Measurements from ENCODE around the gene COLGALT1. TPM values are rescaled to one million over a fixed set of nuclear protein-coding genes. Genes with fewer than 3 reads are reported as not detected.
"Not testable (repeated sequence)": the region's sequence is repeated elsewhere in the genome, so short reads cannot be mapped to it uniquely, and the experiment has no call there.

COLGALT1 gene
- total RNA-seq, 1 donor from 2014 or later, result 80.3 TPM

DNA sequence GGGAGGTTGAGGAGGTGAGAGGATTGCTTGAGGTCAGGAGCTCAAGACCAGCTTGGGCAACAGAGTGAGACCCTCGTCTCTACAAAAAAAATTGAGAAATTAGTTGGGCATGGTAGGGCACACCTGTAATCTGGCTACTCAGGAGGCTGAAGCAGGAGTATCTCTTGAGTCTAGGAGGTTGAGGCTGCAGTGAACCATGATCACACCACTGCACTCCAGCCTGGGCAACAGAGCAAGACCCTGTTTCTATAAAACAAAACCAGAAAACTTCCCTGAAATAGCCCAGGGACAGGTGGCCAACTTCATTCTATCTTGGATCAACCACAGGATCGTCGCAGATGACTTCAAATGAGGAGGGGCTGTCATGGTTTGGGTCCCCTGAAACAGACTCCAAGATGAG, 28.7 kb downstream of the COLGALT1 start:
- CTCF ChIA-PET, result no interaction called here
- POLR2A ChIA-PET, result no interaction called here
- intact Hi-C loops (cut with micrococcal nuclease), result no loop called here

DNA sequence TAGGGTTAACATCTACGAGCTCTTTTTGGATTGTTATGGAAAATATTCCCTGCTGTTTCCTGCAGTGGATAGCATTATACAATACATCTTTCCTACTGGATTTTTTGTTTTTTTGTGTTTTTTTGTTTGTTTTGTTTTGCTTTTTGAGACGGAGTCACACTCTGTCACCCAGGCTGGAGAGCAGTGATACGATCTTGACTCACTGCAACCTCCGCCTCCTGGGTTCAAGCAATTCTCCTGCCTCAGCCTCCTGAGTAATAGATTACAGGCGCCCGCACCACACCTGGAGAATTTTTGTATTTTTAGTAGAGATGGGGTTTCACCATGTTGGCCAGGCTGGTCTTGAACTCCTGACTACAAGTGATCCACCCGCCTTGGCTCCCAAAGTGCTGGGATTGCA, 29.9 kb downstream of the COLGALT1 start:
- DNase-seq; H3K27me3 Mint-ChIP-seq; ATAC-seq (ENCODE audit: low read depth); H3K9me3 Mint-ChIP-seq; H3K4me1 Mint-ChIP-seq; CTCF ChIA-PET; POLR2A ChIA-PET; H3K4me3 Mint-ChIP-seq; H3K27ac Mint-ChIP-seq; intact Hi-C loops (cut with micrococcal nuclease): not testable (repeated sequence)
- peaks cover 26% of the 10 kb centered on the region for H3K36me3 Mint-ChIP-seq (ENCODE audit: low read depth)

More for the DNA sequence above, 28.7 kb downstream of the COLGALT1 start:
- no peaks in the 10 kb centered on the region for H3K9me3 Mint-ChIP-seq
- no peak overlapping the region for H3K27ac Mint-ChIP-seq
- H3K4me1 Mint-ChIP-seq, result peaks cover 9% of the 10 kb centered on the region
- no peaks in the 10 kb centered on the region for H3K27me3 Mint-ChIP-seq
- TF ChIP-seq, protein P1, sequence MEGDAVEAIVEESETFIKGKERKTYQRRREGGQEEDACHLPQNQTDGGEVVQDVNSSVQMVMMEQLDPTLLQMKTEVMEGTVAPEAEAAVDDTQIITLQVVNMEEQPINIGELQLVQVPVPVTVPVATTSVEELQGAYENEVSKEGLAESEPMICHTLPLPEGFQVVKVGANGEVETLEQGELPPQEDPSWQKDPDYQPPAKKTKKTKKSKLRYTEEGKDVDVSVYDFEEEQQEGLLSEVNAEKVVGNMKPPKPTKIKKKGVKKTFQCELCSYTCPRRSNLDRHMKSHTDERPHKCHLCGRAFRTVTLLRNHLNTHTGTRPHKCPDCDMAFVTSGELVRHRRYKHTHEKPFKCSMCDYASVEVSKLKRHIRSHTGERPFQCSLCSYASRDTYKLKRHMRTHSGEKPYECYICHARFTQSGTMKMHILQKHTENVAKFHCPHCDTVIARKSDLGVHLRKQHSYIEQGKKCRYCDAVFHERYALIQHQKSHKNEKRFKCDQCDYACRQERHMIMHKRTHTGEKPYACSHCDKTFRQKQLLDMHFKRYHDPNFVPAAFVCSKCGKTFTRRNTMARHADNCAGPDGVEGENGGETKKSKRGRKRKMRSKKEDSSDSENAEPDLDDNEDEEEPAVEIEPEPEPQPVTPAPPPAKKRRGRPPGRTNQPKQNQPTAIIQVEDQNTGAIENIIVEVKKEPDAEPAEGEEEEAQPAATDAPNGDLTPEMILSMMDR (IDR thresholded peaks at IDR 0.05), result no peak
- H3K4me3 Mint-ChIP-seq, result no peak overlapping the region
- DNase-seq (no peak), ATAC-seq (ENCODE audit: low read depth) (no peak)
- peaks cover 39% of the 10 kb centered on the region for H3K36me3 Mint-ChIP-seq (ENCODE audit: low read depth)

DNA sequence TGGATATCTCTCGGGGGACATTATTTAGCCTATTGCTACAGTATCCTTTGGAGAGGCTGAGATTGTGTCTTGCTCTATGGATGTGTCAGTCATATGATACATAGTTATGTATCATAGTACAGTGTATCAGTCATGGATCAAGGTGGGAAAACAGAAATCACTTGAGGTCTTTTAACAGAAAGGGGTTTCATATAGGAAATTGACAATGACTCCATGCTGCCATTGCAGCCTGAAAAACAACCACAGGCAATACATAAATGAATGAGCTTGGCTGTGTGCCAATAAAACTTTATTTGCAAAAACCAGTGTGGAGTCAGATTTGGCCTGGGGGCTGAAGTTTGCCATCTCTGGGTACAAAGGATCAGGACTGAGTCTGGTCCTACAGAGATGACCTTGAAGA, 35.4 kb downstream of the COLGALT1 start:
- peaks cover 16% of the 10 kb centered on the region for H3K27me3 Mint-ChIP-seq
- CTCF ChIA-PET, result no interaction called here
- DNase-seq, result no peak

DNA sequence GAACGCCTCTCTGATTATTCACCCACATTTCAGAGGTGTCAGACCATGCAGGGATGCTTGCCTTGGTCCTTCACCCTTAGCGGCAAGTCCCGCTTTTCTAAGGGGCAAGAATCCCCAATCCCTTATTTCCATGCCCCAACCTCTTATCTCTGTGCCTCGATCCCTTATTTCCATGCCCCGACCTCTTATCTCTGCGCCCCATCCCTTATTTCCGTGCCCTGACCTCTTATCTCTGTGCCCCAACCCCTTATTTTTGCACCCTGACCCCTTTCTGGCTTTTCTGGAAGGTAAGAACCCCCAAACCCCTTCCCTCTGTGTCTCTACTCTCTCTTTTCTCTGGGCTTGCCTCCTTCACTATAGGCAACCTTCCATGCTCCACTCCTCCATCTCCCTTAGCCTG, 38.8 kb downstream of the COLGALT1 start:
- H3K4me1 Mint-ChIP-seq; DNase-seq; H3K9me3 Mint-ChIP-seq; ATAC-seq (ENCODE audit: low read depth); H3K27ac Mint-ChIP-seq; CTCF ChIA-PET; intact Hi-C loops (cut with micrococcal nuclease); H3K36me3 Mint-ChIP-seq (ENCODE audit: low read depth); POLR2A ChIA-PET; H3K4me3 Mint-ChIP-seq: not testable (repeated sequence)
- peaks cover 18% of the 10 kb centered on the region for H3K27me3 Mint-ChIP-seq

More for the DNA sequence above, 35.4 kb downstream of the COLGALT1 start:
- no peaks in the 10 kb centered on the region for H3K36me3 Mint-ChIP-seq (ENCODE audit: low read depth)
- no peaks in the 10 kb centered on the region for H3K4me1 Mint-ChIP-seq
- no peak overlapping the region for H3K27ac Mint-ChIP-seq
- no peak overlapping the region for H3K4me3 Mint-ChIP-seq
- POLR2A ChIA-PET, result interaction anchor here (0.7 kb wide), 1 partner anchor 583 kb away, joined by 8 read pairs; no protein-coding TSS in a partner anchor
- ATAC-seq (ENCODE audit: low read depth), result no peak
- intact Hi-C loops (cut with micrococcal nuclease), result no loop called here
- TF ChIP-seq, protein P1 (IDR thresholded peaks at IDR 0.05), result no peak
- H3K9me3 Mint-ChIP-seq, result no peaks in the 10 kb centered on the region

- peaks cover 23% of the 10 kb centered on the region for H3K27me3 Mint-ChIP-seq
- intact Hi-C loops (cut with micrococcal nuclease); H3K4me3 Mint-ChIP-seq; DNase-seq; H3K4me1 Mint-ChIP-seq; CTCF ChIA-PET; POLR2A ChIA-PET; ATAC-seq (ENCODE audit: low read depth); H3K9me3 Mint-ChIP-seq; H3K36me3 Mint-ChIP-seq (ENCODE audit: low read depth); H3K27ac Mint-ChIP-seq: not testable (repeated sequence)
Observed at GRCh38 chr19:17598063-17598462, 42.6 kb downstream of the COLGALT1 start.

- TF ChIP-seq, protein P1 (IDR thresholded peaks at IDR 0.05), result no peak
- intact Hi-C loops (cut with micrococcal nuclease), result no loop called here
- no peaks in the 10 kb centered on the region for H3K36me3 Mint-ChIP-seq (ENCODE audit: low read depth)
- H3K9me3 Mint-ChIP-seq, result no peaks in the 10 kb centered on the region
- ATAC-seq (ENCODE audit: low read depth) (no peak), DNase-seq (no peak)
- POLR2A ChIA-PET, result no interaction called here
- CTCF ChIA-PET, result no interaction called here
- H3K4me1 Mint-ChIP-seq, result peaks cover 7% of the 10 kb centered on the region
- no peak overlapping the region for H3K4me3 Mint-ChIP-seq
- no peak overlapping the region for H3K27ac Mint-ChIP-seq
- H3K27me3 Mint-ChIP-seq, result peaks cover 25% of the 10 kb centered on the region
Observed at GRCh38 chr19:17598953-17599352, 43.5 kb downstream of the COLGALT1 start.

DNA sequence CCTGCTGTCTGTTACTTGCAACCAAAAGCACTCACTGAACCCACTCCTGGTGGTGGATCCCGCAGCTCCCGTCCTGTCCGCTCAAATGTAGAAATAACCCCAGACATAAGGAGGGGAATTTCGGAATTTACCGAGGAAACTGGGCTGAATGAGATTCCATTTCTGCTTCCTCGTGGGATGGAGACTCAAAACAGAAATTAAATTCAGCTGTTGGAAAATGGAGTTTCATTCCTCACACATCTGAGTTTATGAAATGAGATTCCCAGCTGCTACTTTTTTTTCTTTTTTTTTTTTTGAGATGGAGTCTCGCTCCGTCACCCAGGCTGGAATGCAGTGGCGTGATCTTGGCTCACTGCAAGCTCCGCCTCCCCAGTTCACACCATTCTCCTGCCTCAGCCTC, 44.3 kb downstream of the COLGALT1 start:
- H3K27ac Mint-ChIP-seq, result no peak overlapping the region
- no peak overlapping the region for H3K4me3 Mint-ChIP-seq
- no peak for DNase-seq
- CTCF ChIA-PET, result no interaction called here
- no peaks in the 10 kb centered on the region for H3K36me3 Mint-ChIP-seq (ENCODE audit: low read depth)
- TF ChIP-seq, protein P1 (IDR thresholded peaks at IDR 0.05), result no peak
- no peaks in the 10 kb centered on the region for H3K9me3 Mint-ChIP-seq
- POLR2A ChIA-PET, result interaction anchor here (0.7 kb wide), 1 partner anchor 294 kb away, joined by 3 read pairs; no protein-coding TSS in a partner anchor
- peaks cover 10% of the 10 kb centered on the region for H3K4me1 Mint-ChIP-seq
- intact Hi-C loops (cut with micrococcal nuclease), result no loop called here
- ATAC-seq (ENCODE audit: low read depth), result no peak
- peaks cover 30% of the 10 kb centered on the region for H3K27me3 Mint-ChIP-seq

Measured in activated B cell treated with CpG ODN at 0.5 μM for 24 hours (primary cell).